GM23248 (cell line): ENCODE measurements around the gene SLC1A2.

ENCODE experiments used
- EZH2 ChIP-seq: fragments of 200-600 bp; sonication (generic); IDR thresholded peaks from 2 replicates; pipeline ENCODE4 v1.6.1; 2018; ENCODE audit warnings: antibody characterized with exemption, mild to moderate bottlenecking; ENCODE audit not compliant: insufficient read depth, poor library complexity, severe bottlenecking
- EZH2phosphoT487 ChIP-seq: fragments of 200-600 bp; sonication (generic); IDR thresholded peaks from 2 replicates; pipeline ENCODE4 v1.6.1; 2018; ENCODE audit warnings: antibody characterized with exemption, moderate library complexity, mild to moderate bottlenecking, low read depth; ENCODE audit not compliant: insufficient read depth

- no peak for TF ChIP-seq EZH2
- no peak for TF ChIP-seq EZH2phosphoT487
Measured at GRCh38 chr11:35461917-35462538, 42.7 kb upstream of the SLC1A2 start.
